NT2/D1 (cell line): ENCODE data around the gene MYL2.

Source experiments
- SUZ12 ChIP-seq: IDR thresholded peaks from 2 replicates; pipeline ENCODE4 v1.6.1; 2011; ENCODE audit not compliant: insufficient read length, insufficient read depth; ENCODE audit errors: extremely low read depth
- YY1 ChIP-seq: IDR thresholded peaks from 2 replicates; pipeline ENCODE4 v1.6.1; 2011; ENCODE audit not compliant: insufficient read length, insufficient read depth
- ZNF274 ChIP-seq: IDR thresholded peaks from 2 replicates; pipeline ENCODE4 v1.6.1; 2011; ENCODE audit warnings: mild to moderate bottlenecking, low read depth, low read length

- no peak for TF ChIP-seq ZNF274
- no peak for TF ChIP-seq YY1
- TF ChIP-seq SUZ12 = no peak
Measured at GRCh38 chr12:110921262-110921661, 883 bp upstream of the MYL2 start.
